Stromal cell of bone marrow (primary cell): Measurements from ENCODE around the gene SLC8B1.
"Not testable (repeated sequence)": the region's sequence is repeated elsewhere in the genome, so short reads cannot be mapped to it uniquely, and the experiment has no call there.

Experiments used
- DNase-seq: peaks from one replicate; pipeline ENCODE4 v3.0.0-alpha.2; 2012; ENCODE audit warnings: low read depth

The SLC8B1 gene

DNA sequence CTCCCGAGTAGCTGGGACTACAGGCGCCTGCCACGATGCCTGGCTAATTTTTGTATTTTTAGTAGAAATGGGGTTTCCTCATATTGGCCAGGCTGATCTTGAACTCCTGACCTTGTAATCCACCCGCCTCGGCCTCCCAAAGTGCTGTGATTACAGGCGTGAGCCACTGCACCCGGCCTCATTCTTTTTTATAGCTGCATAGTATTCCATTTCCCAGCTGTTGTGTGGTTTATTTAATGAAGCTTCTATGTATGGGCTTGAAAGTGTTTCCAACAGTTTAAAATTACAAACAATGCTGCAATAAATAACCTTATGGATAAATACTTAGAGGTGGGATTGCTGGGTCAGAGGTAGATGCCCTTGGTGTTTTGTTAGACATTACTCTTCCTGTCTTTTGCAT, 19.3 kb upstream of the SLC8B1 start:
- not testable (repeated sequence) for DNase-seq

DNA sequence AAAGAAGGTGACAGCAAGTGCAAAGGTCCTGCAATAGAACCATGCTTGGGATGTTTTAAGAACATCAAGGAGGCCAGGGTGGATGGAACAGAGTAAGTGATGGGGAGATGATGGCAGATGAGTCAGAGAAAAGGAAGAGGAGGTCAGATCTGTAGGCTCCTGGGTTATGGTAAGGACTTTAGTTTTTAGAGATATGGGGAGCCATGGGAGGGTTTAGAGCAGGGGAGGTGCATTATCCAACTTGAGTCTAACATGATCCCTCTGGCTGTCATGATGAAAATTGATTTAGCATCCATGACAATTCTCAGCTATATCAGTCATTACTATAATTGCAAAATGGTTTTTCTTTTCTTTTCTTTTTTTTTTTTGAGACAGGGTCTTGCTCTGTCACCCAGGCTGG, 16.2 kb upstream of the SLC8B1 start:
- DNase-seq = no peak

DNA sequence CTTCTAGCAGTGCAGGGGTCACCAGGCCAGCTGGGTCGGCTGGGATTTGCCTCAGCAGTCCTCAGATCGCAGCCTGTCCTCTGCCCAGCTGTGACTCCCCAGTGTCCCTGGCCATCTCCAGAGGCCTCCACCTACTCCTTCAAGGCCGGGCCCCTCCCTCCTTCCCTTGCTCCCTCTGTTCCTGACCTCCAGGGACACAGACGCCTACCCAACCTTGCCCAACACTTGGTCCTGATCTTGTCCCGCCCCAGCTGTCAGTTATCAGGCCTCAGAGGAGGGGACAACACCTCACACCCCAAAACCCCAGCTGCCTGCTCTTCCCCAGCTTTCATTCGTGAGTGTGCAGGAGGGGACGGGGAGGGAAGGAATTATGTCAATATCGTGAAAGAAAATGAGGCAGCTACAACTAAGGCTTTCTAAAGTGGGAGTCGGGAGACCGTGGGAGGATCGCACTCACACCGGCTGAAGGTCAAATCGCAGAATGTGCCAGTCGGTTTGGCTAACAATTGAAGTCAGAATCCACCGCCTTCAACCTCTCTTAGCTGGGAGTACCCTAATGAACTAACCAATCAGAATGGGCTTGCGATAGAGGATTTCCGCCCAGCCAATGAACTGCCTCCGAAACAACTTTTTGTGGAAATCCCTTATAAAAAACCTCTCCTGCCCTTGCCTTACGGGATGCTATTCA, 14.1 kb upstream of the SLC8B1 start:
- no peak for DNase-seq

DNA sequence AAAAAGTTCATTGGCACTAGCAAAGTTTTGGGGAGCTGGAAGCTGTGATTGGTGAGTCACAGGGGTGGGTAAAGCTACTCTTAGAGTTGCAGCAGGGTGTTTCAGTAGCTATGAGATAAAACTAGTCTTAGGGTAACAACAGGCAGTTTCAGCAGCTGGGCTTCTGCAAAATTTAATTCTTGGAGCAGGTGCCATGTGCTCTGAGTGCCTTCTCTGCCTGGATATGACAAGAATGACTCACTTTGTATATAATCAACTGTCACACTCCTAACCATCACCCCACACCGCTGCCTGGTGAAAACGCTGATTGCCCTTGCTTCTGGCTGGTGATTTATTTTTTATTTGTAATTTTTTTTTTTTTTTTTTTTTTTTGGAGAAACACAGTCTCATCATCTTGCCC, 13.0 kb upstream of the SLC8B1 start:
- DNase-seq = no peak

DNA sequence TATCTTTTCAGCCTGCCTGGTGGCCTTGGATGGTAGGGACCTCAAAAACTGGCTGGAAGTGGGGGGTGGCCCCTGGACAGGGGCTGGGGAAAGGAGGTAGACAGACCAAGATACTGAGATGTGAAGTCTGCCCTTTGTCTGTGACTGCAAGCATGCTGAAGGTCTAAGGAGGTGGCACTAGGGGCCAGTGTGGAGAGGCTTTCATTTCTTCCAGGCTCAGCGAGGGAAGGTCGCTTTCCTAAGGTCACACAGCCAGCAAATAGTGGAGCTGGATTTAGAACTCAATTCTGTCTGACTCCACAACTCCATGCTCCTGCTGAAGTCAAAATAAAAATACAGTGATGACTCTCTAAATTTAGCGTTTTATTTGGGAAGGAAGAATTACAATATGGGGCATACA, 12.2 kb upstream of the SLC8B1 start:
- DNase-seq = no peak

DNA sequence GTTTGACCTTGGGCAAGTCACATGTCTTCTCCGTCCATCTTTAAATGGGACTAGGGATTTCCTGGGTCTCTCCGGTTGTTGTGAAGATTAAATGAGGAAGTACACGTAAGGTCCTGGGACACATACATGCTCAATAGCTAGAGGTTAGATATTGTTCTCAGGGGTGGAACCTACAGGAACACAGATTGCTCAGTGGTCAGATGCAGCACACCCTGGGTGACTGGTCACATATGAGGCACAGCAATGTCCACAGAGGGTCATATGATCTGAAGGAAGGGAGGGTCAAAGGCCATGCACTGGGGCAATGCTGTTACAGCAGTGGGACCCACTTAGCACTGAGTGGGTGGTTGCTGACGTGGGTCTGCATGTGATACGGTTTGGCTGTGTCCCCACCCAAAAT, 11.4 kb upstream of the SLC8B1 start:
- DNase-seq = no peak

DNA sequence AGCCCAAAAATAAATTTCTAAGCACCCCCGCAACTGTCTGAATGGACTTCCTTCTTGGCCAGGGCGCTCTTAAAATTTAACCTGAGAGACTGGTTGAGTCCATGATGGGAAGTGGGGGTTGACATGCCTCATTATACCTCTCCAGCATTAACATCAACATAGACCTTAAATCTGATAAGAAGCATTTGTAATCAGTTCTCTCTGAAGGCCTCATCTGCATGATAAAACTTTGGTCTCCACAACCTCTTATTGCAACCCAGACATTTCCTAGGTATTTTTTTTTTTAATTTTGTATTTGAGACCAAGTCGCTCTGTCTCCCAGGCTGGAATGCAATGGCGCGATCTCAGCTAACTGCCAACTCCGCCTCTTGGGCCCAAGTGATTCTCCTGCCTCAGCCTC, 10.4 kb upstream of the SLC8B1 start:
- DNase-seq = no peak

DNA sequence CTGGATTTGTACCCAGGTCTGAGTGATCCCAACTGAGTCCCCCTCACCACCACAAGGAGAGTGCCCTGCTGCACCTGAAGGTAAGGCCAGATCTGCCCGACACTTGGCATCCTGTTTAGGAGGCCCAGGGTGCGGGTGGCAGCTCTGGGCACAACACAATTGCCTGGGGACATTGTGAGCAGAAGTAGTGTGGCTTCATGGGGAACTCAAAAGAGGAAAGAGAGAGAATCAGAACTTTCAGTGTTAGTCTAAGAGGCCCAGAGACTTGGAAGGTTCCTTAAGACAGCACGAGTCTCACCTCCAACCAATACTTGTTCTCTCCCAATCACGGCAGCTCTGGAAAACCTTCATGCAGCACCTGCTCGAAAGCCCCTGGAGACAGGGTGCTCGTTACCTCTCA, 6.6 kb upstream of the SLC8B1 start:
- no peak for DNase-seq

DNA sequence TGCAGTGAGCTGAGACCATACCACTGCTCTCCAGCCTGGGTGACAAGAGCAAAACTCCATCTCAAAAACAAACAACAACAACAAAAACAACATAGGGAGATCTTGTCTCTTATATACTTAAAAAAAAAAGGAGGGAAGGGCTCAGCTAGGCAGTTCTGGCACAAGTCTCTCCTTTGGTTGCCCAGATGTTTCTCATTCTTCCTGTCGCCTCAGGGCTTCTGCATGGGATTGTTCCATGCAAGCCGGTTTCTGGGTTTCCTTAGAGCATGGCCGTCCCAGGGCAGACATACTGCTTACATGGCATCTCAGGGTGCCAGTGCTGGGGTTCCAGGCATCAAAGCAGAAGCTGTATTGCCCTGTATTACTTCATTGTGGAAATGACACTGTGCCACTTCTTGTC, 5.2 kb upstream of the SLC8B1 start:
- DNase-seq = no peak

DNA sequence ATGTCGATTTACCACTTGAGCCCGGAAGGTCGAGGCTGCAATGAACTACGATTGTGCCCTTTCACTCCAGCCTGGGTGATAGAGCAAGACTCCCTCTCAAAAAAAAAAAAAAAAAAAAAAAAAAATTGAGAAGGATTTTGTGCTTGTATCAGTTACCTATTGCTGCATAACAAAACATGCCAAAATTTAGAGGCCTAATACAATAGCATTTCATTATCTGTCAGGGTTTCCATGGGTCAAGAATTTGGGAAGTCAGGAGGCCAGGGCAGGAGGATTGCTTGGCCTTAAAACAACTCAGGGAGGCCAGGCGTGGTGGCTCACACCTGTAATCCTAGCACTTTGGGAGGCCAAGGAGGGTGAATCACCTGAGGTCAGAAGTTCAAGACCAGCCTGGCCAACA, 4.6 kb upstream of the SLC8B1 start:
- DNase-seq = no peak

DNA sequence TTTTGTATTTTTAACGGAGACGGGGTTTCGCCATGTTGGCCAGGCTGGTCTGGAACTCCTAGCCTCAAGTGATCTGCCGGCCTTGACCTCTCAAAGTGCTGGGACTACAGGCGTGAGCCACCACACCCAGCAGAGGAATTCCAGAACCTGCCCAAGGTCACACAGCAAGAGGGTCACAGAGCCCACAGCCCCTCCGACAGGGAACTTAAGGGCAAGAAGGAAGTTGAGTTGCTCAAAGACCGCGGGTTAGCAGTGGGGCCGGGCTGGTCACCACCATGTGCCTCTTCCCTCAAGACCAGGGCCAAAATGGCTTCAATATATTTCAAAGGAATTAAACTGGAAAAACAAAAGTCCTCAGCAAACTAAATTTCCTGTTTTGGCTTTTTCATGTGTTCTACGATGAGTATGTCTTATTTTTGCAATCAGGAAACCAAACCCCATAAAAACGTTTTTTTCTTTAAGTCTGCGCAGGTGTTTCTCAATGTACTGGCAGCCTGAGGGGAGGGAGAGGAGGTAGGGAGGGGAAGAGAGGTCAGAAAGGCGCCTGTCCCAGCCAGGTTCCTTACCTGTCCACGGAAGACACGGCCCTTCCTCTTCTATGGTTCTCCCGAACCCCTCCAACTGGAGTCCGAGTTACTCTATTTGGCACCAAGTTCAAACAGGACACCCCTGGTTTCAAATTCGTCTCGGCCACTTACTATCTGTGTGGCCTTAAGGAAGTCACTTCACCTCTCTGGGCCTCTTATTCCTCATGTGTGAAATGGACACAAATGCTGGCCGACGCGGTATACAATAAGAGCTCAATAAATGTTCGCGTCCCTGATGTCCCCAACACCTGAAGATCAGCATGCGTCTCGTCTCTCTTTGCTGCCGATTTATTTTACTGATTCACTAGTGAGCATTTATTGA, 778 bp downstream of the SLC8B1 start:
- no peak for DNase-seq

DNA sequence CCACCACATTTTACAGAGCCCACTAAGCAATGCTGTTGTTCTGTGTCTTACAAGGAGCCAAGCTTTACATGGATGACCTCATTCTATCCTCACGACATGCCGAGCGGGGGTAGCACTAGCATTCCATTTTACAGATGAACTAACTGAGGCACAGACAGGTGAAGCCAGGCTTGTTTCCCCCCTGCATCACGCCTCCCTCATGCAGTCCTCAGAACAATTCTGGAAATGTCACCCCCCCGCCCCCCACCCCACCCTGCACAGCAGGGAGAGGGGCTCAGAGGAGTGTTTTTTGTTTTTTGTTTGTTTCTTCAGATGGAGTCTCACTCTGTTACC, 1.5 kb downstream of the SLC8B1 start:
- DNase-seq = no peak

DNA sequence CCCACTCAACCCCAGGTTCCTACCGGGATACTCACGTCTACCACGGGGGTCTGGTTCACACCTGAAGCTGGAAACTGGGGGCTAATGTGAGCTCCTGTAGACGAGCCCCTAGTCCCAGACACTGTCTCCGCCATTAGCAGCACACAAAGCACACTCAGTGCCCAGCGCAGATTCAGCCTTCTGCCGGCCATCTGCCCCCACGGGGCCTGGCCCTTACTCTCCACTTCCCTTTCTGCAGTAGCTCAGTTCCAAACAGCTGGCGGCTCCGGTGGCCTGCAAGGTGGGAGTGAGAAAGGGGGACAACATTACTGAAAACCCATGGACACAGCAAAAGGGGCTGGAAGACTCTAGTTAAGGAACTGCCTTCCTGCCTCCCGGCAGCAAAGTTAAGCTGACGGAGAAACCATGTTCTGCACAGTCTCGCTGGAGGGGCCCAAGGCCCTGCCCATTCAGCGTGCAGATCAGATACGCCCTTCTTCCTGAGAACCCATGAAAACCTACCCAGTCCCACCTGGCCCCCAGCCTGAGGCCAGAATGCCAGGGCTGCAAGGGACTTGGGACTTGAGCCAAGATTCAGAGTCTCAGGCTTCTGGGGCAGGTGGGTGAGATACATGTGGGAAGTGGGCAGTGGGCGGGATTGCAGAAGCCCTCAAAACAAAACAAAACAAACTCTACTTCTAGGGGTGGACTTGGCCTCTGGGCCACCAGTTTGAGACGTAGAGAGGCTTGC, 2.1 kb downstream of the SLC8B1 start:
- no peak for DNase-seq

DNA sequence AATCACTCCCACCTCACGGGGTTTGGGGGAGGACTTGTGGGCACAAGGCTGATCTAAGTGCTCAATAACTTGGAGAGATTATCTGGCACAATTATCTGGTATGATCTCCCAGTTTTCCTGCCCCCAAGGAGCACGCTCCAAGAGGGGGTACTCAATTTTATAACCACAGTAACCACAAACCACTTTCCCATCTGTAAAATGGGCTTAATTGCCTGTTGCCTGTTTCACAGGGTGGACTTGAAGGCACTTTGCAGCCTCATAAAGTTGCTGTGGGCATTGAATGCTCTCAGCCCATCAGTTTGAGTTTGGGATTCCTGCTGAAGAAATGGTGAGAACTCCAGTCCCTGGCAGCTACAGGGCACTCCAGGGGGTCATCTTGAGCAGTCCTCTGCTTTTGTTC, 4.4 kb downstream of the SLC8B1 start:
- DNase-seq = no peak

DNA sequence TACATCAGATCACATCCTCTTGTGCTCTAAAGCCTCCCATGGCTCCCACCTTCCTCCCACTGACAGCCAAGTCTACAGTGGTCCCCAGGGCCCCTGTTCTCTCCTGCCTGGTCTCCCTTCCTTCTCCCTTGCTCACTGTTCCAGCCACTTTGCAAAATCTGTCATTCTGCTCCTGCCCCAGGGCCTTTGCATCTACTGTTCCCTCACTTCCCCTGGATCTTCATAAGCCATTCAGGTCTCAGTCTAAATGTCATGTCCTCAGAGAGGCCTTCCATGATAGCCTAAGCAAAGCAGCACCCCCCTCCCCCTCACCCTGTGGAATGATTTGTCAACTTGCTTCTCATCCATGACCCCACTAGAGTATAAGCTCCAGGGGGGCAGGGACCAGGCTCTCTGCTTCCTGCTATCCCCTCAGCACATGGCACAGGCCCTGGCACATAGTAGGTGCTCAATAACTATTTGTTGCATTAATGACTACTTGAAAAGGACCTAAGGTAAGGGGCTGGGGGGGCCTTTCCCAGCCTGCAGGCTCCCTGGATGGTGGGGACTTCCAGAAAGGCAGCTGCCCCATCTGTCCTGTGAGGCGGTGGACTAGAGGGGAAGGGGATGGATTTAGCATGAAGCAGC, 5.0 kb downstream of the SLC8B1 start:
- DNase-seq = no peak

DNA sequence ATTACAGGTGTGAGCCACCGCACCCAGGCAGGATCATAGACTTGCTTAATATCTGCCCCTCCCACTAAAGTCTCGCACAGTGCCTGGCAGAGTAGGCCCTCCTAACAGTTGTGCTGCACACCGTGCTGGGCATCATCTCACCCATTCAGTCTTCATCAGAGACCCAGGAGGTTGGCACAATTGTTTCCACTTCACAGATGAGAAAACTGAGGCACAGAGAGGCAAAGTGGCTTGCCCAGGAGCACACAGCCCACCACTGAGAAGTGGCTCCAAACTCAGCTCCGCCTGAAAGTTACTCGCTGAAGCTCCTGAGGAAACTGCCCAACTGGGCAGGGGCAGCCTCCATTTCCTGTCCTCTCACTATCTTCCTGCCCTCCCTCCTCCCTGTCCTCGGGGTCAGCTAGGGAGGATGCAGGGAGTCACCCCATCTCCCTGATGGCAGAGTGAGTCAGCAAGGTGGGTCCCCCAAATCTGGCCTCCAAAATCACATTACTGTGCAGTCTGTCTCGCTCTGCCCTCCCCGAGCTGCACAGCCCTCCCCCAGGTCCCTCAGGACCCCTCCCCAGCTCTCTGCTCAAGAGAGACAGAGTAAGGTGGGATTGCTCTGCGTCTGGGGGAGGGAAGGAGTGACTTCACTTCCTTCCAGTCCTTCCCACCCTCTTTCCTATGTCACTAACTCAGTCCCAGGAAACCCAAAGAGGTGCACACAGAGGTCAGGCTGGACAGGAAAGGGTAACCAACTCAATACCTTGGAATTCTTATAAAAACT, 5.7 kb downstream of the SLC8B1 start:
- no peak for DNase-seq

DNA sequence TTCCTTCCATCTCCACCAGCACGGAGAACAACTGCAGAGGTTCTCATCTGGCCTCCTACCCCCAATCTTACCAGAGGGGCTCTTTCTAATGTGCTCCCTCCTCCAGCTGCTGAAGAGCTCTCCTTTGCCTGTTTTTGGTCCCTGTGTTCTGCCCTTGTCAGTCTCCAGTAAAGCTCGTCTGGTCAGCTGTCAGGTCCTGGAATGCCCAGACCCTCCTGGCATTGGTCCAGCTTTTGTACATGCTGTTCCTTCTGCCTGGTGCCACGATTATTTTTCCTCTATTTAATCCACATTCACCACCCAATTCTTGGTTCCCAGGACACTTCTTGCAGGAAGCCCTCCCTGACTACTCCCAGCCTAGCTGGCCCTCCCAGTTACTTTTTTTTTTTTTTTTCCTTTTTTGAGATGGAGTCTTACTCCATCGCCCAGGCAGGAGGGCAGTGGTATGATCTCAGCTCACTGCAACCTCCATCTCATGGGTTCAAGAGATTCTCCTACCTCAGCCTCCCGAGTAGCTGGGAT, 6.5 kb downstream of the SLC8B1 start:
- DNase-seq = no peak

DNA sequence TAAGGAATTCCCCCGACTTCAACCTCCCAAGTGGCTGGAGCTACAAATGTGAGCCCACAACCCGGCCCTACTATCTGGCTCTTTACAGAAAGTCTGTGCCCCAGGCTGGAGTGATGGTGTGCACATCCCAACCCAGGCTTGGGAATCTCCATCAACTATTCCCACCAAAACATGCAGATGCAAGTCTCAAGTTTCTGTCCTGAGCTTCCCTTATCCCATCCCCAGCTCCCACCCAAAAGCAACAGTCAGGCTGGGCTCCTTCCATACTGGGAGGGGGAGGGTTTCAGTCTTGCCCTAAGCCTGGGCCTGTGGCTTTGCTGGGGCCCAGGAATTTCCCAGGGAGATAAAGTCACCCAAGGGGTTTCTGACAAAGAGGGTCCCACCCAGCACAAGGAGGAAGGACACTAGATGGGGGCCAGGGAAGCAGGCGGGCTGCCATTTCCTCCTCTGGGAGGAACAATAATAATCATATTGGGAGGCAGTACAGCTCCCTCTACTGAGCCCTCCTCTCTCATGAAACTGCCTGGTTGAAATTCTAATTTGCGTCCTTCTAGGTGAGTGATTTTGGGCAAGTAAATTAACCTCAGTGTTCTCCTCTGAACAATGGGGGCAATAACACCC, 8.0 kb downstream of the SLC8B1 start:
- DNase-seq = no peak

DNA sequence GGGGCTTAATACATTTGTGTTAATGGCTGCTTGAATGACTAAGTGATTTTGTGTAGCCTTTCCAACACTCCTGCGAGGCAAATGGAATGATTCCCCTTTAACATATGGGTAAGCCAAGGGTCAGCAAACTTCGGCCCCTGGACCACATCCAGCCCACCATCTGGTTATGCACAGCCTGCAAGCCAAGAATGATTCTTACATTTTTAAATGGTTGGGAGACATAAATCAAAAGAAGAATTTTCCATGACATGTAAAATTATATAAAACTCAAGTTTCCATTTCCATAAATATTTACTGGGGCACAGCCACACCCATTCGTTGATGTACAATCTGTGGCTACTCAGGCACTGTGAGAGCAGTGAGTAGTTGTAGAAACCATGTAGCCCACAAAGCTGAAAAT, 9.0 kb downstream of the SLC8B1 start:
- DNase-seq = peak; percentile 65

DNA sequence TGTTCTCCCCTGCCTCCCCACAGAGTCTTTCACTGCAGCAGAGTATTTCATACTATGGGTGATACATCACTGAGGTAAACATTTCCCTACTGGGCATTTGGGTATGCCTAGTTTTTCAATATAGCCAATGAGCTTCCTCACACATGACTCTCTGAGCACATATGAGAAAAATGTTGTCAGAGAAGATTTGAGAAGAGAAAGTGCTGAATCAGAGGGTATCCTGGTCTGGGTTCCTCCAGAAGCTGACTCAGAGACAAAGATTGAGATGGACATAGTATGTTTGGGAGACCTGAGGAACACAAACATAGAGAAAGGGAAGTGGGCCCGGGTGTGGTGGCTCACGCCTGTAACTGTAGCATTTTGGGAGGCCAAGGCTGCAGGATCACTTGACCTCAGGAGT, 12.6 kb downstream of the SLC8B1 start:
- peak; percentile 77 for DNase-seq

DNA sequence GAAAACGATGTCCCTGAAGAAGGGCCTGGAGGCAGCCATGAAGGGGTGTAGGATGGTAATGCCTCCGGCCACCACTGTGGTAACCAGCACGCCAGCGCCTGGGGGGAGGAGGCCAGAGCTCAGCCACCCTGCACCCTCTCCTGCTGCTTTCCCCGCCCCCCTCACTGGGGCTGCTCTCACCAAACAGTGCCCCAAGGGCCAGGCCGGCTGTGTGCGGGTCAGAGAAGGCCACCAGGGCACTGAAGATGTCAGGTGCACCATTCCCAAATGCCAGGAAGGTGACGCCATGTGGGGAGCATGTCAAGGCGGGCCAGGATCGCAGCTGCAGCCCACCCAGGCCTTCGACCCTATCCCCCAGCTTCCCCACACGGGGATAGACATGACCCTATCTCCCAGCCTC, 14.5 kb downstream of the SLC8B1 start:
- no peak for DNase-seq
